GM19239 (cell line): ENCODE results near the gene COG4.
"Not testable (repeated sequence)": the region's sequence is repeated elsewhere in the genome, so short reads cannot be mapped to it uniquely, and the experiment has no call there.

ENCODE experiments used
- DNase-seq: peaks from one replicate; pipeline ENCODE4 v3.0.0; 2011; ENCODE audit warnings: low spot score; ENCODE audit not compliant: insufficient read length
- FAIRE-seq: peaks from 2 replicates; lab custom pipeline; 2011; peaks lifted over from hg19 to GRCh38; lab: Jason Lieb, UNC

Gene COG4

DNA sequence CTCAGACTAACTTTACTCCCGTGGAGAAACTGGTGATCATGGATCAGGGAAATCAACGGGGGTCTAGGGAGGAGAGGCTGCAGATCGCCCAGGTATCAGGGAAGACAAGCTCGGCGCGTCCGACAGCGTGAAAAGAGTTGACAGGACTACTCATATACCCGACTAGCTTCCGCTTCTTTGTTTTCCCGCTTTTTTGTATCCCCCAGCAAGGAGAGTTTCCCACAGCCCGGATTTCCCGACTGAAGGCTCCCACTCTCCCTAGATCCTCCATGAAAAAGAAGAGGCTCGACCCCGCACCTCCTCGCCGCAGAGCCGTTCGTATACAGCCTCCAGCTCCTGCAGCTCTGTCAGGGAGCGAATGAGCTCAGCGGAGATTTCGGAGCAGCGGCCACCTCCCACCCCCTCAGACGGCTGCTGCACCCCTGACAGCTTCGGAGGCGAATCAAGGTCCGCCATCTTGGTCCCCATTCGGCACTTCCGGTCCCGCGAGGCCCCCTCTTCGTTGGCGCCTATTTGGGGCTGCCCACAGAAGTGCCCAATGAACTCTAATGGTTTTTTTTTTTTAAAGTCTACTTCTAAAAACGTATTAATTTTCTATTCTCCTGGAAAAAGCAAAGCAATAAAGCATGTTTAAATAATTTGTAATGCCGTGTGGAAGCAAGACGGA, at the start of gene COG4:
Gene COG4 (minus strand): TSS at position 479 of the 667 bp plus-strand sequence. CDS start 11 bp downstream, at position 468.
- FAIRE-seq (peak; percentile 66), DNase-seq (peak; percentile 61)

DNA sequence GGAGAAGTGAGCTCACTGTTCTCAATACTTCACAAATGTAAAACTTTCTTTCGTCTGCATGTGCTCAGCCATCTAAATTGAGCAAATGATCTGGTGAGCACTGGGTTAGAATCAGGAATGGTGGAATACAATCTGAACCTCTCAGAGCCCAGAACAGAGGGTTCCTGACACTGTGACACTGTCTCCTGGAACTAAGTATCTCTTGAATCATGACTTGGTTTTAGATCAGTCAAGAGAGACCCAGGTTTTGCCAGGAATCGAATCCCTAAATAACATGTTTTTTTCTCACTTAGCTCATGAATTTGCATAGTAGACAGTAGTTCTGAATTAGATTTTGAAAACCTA, 49.5 kb upstream of the COG4 start:
- no peak for FAIRE-seq
- no peak for DNase-seq

DNA sequence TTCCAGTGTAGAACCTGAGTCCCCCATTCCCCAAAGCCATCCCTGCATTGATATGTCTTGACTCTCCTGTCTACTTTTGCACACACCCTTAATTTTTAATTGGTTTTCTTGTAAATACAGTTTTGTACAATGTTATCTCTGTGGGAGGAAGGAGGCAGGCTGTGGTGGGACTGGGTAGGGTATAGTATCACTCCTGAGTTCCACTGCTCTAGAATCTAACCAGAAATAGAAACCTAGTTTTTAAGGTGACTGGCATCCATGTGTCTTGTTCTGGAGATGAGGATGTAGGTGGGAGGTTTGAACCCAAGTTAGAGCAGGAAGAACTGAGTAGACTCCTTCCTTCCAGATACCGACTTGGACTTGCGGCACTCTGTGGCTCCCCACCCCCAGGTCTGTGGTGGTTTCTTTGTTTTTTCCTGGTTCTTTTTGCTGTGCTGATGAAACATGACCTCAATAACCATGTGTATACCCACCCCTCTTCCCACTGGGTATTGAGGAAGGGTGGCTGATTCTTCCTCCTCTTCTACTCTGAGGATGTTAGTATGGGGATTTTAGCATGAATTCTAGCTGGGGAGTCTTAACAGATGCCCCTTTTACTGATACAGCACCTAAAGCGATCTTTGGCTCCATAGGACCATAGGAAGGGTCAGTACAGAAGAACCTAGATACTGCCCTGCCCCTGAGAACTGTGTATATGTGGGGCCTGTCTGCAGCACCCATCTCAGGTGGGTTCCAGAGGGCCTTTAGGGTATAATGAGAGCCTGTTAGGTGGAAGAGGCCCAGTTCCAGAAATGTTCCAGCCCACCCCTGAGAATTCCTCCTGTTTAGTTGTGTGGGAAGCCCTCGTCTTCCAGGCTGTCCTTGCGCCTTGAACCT, 48.9 kb upstream of the COG4 start:
- no peak for DNase-seq
- no peak for FAIRE-seq

DNA sequence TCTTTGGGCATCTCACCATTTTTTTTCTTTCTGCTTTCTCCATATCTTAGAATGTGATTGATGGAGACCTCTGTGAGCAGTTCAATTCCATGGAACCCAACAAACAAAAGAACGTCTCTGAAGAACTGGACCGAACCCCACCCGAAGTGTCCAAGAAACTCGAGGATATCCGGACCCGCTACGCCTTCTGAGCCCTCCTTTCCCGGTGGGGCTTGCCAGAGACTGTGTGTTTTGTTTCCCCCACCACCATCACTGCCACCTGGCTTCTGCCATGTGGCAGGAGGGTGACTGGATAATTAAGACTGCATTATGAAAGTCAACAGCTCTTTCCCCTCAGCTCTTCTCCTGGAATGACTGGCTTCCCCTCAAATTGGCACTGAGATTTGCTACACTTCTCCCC, 48.3 kb upstream of the COG4 start:
- DNase-seq: no peak
- no peak for FAIRE-seq

DNA sequence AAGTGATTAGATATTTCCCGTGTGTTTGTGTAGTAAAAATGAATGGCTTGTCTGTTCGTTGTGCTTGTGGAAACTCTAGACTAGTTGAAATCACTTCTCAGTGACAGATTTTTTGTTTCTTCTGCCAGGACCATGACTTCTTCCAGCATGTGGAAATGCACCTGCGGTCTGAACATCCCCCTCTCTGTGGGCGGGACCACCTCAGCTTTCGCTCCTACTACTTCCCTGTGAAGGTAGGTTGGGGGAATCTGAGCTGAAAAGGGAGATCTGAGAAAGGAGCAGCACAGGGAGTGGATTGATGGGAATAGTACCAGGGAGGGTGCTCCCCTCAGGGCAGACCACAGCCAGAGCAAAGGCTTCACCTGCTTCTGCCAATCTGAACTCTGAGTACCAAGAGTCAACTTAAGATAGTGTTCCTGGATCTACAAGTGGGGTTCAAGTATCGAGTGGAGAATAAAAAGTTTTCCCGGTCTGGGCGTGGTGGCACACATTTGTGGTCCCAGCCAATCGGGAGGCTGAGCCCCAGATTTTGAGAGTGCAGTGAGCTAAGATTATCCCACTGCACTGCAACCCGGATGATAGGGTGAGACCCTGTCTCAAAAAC, 47.7 kb upstream of the COG4 start:
- no peak for DNase-seq
- no peak for FAIRE-seq

DNA sequence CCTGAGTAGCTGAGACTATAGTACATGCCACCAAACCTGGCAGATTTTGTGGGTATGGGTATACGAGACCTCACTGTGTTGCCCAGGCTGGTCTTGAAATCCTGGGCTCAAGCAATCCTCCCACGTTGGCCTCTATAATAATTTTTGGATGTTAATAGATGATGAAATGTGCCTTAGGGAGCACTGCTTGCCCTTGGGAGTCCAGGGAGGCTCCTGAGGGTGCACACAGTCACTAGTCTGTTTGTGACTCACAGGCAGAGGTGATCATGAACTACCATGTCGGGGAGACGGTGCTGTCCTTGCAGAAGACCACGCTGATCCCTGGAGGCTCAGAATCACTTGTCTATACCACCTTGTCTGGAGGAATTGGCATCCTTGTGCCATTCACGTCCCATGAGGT, 46.4 kb upstream of the COG4 start:
- DNase-seq (no peak), FAIRE-seq (no peak)

DNA sequence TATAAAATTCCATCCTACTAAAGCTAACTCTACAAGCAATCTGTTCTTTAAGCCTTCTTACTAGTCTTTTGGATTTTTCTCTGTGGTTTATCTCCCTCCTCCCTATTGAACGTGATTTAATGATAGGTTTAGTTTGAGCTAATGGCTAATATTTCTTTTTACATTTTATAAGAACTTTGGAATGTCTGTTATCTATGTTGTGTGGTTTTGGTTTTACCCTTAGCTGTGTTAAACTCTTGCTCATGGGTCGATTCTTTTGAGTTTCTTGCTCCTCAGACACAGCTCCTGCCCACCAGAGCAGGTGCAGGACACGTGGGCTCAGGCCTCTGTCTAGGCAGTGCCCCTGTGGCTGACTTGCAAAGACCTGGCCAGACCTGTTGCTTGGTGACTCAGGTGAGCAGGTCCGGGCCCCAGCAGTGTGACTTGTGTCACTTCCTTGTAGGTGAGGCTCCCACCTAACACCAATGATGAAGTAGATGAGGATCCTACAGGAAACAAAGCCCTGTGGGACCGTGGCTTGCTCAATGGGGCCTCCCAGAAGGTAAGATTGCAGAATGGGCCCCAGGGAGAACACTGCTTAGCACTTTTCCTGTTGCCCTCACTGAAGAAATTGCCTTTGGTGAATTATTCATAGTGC, 45.4 kb upstream of the COG4 start:
- DNase-seq: no peak
- FAIRE-seq: no peak

DNA sequence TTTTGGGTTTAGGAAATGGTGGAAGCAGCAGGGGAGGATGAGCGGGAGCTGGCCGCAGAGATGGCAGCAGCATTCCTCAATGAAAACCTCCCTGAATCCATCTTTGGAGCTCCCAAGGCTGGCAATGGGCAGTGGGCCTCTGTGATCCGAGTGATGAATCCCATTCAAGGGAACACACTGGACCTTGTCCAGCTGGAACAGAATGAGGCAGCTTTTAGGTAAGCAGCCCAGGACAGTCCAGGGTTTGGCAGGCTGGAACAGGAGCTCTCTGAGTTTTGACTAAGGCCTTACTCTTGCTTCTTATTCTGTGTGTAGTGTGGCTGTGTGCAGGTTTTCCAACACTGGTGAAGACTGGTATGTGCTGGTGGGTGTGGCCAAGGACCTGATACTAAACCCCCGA, 41.7 kb upstream of the COG4 start:
- FAIRE-seq (no peak), DNase-seq (no peak)

DNA sequence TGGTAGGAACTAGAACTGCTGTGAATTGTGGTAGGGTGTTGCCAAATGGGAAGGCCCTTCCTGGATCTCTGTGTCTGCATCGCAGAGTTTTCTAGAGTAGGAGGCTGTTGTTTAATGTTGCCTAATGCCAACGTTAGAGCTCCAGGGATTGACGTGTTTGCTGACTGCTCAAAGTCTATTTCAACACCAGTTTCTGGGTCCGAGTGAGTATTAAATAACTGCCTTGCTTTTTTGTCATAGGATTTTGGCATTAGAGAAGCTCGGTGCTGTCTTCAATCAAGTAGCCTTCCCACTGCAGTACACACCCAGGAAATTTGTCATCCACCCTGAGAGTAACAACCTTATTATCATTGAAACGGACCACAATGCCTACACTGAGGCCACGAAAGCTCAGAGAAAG, 40.3 kb upstream of the COG4 start:
- FAIRE-seq: no peak
- DNase-seq: no peak

DNA sequence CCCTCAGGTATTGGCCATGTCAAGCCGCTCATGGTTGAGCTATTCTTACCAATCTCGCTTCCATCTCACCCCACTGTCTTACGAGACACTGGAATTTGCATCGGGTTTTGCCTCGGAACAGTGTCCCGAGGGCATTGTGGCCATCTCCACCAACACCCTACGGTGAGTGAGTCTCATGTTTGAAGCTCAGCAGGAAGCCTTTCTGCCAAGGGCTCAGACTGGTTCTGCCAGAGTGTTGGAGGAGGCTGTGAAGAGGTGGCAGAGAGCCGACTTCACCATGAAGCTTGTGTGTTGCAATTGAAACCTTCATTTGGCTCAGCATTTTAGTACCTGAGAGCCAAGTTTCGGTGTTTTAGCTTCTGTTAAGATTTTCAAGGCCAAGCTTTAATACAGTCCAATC, 38.3 kb upstream of the COG4 start:
- FAIRE-seq (no peak), DNase-seq (no peak)

DNA sequence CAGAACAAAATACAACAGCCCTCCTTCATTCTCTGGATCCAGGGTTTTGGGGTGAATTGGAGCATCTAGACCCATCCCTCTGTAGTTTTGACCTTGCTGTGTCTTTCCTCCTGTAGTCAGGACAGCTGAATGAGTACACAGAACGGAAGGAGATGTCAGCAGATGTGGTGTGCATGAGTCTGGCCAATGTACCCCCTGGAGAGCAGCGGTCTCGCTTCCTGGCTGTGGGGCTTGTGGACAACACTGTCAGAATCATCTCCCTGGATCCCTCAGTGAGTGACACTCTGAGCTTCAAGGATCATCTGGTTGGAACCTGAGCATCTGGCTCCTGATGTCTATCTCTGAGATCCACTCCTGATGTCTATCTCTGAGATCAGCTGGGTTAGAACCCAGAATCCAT, 32.7 kb upstream of the COG4 start:
- DNase-seq (no peak), FAIRE-seq (no peak)

DNA sequence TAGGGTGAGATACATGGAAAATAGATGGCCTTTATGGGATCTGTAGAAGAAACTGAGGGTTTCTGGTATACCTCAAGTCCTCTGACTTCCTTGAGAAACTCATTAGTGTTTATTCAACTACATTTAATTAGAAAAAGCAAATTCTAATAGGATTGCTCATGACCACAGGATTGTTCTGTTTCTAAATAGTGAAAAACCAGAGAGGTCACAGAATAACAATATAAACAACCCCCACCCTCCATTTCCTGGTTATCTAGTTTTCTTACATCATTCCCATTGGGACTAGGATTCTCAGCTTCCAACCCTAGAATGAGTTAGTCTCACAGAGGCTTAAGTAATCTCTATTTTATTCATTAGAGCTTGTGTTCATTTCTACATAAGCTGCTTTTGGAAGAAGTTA, 30.3 kb upstream of the COG4 start:
- DNase-seq (no peak), FAIRE-seq (no peak)

DNA sequence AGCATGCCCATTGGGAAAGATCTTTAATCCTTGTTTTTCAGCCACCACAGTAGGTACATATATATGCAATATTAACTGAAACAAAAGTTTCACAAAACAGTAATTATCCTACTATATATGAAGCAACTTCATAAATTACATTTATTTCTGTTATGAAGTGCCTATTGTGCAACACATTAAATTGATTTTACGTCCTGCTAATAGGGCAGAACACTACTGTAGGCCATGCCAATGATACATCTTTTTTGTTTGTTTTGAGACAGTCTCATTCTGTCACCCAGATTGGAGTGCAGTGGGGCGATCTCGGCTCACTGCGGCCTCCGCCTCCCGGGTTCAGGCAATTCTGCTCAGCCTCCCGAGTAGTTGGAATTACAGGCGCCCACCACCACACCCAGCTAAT, 29.3 kb upstream of the COG4 start:
- no peak for DNase-seq
- FAIRE-seq: no peak

DNA sequence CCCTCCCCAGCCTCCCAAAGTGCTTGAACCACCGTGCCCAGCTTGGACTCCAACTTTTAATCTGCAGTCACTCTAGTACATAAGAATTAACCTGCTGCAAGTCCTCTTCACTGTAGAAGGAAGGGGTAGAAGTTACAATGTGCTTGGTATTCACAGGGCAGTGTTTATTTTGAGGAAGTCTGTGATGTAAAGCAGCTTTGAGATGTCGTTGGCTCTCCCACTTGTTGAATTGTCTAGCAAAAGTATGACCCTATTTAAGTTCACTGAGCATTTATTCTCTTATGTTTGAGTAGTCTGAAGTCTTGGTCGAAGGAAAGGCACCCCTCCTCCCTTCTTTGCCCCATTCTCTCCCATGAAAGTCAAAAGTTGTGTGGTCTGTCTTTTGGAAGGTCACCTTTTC, 28.4 kb upstream of the COG4 start:
- FAIRE-seq: no peak

DNA sequence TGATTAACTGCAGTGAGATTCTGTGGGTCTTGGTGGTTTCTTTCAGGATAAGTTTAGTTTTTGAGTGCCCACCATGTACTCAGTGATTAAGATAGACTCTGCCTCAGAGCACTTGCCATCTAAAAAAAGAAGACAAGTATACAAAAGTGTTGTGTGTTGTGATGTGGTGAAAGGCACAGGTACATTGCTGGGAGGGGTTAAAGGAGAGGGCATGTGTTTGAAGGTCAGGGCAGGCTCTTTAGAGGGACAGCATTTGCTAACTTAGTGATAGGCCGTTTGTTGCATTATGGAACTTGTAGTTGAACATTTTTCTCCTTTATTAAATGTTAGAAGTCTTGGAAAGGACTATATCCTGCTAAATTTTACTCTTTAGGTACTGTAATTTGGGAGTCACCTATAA, 26.7 kb upstream of the COG4 start:
- FAIRE-seq (no peak), DNase-seq (no peak)

More for the DNA sequence above, 28.4 kb upstream of the COG4 start:
- DNase-seq: no peak

DNA sequence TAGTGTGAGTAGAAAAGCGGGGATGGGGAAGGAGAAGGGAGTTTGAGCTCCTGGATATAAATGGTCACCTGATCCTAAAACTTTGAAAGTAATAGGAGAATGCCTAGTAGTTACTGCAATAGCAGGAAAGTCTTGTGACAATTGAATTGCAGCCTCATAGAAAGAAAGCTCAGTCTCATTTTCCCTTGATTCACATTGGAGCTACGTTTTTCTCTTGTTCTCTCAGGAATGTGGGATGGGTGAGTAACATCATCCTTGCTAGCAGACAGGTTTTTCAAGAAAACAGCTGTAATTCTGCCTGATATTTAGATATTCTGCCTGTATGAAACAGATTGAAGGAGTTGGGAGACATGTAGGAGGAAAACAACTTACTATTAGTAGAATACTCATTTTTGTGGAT, 25.6 kb upstream of the COG4 start:
- FAIRE-seq: no peak

DNA sequence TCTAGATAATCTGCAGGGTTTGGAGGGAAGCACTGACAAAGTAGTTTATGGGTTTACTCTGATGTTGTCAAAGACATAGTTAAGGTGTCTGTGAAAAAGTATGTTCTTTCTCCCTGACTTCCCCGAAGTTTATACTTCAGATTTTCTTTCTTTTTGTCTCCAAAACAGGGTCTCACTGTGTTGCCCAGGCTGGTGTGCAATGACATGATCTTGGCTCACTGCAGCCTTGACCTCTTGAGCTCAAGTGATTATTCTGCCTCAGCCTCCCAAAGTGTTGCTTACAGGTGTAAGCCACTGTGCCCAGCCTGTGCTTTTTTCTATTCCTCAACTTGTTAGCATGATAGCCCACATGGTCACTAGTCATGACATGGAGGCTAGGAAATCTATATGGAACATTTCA, 21.2 kb upstream of the COG4 start:
- FAIRE-seq (no peak), DNase-seq (no peak)

More for the DNA sequence above, 25.6 kb upstream of the COG4 start:
- DNase-seq: no peak

DNA sequence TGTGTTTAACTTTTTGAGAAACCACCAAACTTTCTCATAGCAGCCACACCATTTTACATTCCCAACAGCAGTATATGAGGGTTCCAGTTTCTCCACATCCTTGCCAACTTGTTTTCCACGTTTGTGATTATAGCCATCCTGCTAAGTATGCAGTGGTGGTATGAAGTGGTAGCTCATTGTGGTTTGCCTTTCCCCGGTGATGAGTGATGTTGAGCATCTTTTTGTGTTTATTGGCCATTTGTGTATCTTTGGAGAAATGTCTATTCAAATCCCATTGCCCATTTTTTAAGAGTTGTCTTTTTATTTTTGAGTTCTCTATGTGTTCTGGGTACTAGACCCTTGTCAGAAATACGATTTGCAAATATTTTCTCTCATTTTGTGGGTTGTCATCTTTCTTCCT, 17.6 kb upstream of the COG4 start:
- no peak for FAIRE-seq
- DNase-seq: no peak

DNA sequence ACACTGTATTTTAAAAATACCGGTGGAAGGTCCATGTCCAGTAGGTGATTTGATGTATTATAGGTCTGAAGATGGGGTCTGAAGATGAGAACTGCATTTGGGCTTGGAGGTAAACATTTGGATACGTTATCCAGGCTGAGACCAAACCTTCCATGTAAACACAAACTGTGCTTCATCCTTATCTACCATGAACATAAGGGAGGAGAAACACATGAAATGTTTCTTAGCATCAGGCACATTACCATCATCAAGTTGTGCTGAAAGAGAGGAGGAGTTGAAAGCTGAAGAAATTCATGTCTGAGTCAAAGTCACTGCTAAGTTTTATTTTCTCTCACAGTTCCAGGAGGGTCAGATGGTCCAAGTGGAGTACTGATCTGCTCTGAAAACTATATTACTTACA, 11.6 kb upstream of the COG4 start:
- FAIRE-seq (no peak), DNase-seq (no peak)

DNA sequence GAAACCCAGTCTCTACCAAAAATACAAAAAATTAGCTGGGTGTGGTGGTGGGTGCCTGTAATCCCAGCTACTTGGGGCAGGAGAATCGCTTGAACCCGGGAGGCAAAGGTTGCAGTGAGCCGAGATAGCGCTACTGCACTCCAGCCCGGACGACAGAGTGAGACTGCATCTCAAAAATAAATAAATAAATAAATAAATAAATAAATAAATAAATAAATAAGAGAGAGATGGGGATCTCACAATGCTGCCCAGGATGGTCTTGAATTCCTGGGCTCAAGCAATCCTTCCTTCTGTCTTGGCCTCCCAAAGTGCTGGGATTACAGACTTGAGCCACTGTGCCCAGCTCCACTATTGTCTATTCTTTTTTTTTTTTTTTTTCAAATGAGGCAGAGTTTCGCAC, 6.6 kb upstream of the COG4 start:
- DNase-seq, FAIRE-seq: not testable (repeated sequence)
